Measurements from ENCODE around the gene MS4A5.

GRCh38 chr11:60447846-60448245 lies 18.5 kb downstream of the MS4A5 start:
- TF ChIP-seq CTCF (conservative IDR thresholded peaks at IDR 0.05; ENCODE audit: low read length): no peak
- TF ChIP-seq EZH2phosphoT487 (IDR thresholded peaks at IDR 0.05; ENCODE audit: borderline replicate concordance): no peak
